NCI-H2081 treated with DMSO at 0.1 percent for 48 hours (cell line): ENCODE results near the gene DCAF12.
"Not testable (repeated sequence)": the region's sequence is repeated elsewhere in the genome, so short reads cannot be mapped to it uniquely, and the experiment has no call there.

Experiments
- DNase-seq: peaks from one replicate; lab custom pipeline; 2025; lab: John Stamatoyannopoulos, UW

Gene DCAF12

DNA sequence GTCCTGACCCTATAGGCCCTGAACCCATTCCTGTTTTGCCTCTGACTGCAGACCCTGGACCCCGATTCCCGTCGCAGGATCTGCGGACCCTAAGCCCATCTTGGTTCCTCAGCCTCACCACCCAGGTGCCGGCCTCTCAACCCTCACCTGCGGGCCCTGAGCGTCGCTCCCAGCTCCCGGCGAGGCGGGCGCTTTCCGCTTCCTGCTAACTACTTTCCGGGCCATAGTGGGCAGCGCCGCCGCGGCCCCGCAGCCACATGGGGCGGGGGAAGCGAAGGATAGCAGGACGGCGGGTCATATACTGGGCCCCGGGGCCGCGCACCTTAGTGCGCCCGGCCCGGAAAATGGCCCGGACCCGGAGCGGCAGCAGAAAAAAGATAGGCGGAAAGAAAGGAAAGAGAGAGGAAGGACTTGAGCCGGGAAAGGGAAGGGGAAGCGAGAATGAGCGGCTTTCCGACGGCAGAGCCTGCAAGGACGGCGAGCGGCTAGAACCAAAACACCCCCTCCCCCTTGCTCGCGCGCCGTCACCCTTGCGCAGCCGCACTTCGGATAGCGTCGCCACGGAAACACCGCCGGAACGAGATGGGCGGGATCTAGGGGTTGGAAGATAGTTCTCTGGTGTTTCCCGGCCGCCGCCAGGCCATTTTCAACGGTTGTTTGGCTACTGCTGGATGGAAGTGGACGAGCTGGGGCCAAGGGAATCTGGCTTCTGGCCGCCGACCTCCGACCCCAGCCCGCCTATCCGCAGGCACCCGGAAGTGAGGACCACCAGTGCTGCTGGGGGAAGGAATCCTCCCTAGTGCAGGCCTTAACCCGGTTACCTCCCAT, at the start of gene DCAF12:
Gene DCAF12, minus strand, starts transcription at position 492 of the 828 bp plus-strand sequence. Its CDS starts 267 bp downstream, at position 225.
- peak; percentile 62 for DNase-seq

DNA sequence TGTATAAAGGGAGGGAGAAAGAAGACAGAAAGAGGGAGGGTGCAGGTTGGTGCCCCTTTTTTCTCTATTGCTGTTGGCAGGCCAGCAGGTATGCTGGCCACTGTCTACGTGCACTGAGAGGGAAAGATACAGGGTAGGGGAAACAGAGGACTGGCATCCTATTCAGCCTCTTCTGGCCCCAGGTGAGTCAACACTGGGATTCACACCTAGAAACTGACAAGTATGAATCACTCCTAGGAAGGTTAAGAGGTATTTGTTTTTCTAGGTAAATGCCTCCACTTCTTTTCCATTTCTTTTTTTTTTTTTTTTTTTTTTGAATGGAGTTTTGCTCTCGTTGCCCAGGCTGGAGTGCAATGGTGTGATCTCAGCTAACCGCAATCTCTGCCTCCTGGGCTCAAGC, 49.6 kb upstream of the DCAF12 start:
- no peak for DNase-seq

DNA sequence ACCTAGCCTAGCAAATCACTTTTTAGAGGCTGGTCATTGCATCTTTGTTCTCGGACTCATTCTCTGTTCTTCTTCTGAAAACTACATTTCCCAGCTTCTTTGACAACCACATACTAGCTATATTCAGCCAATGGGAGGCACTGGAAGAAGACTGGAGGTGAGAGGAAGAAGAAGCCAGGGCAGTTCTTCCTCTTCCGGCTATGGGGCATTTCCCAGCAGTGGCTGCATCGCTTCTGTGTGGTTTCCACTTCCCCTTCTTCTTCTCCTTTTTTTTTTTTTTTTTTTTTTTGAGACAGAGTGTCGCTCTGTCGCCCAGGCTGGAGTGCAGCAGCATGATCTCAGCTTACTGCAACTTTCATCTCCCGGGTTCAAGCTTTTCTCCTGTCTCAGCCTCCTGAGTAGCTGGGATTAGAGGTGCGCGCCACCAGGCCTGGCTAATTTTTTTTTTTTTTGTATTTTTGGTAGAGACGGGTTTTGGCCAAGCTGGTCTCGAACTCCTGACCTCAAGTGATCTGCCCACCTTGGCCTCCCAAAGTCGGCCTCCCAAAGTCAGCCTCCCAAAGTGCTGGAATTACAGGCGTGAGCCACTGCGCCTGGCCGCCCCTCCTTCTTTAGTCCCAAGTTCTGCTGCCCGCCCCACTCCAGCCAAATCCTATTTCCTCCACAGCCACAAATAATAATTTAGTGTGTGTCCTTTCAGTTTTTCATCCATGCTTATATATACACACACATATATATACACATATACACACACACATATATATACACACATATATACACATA, 45.4 kb upstream of the DCAF12 start:
- no peak for DNase-seq

DNA sequence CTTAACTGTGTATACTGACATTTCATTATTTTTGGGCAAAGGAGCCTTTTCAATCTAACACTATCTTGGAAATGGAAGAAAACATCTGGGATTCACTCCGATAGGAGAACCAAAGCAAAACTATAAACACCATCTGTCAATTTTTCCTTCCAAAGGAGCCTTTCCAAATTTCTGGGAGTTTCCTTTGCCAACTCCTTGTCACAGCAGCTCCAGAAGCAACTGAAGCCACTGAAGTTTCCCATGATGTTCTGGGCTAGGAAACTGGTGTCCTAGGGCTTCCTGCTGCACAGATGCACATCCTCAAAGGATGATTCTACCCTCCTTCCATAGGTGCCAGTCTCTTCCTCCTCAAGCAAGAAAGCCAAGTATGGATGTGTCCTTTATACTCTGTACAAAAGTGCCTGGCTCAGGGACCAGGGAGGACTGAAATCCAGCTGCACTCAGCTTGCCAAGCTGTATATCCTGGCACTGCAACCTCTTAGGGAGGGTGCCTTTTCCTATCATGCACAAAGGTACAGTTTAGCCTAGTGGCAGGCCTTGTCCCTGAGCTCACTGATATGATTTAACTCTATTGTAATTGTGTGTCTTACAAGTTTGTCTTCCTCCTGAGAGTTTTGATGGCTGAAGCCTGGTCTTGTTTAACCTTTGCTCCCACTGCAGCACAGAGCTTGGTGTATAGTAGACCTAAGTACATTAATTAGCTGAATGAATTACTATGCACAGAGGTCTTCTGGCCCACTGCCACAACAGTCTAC, 43.9 kb upstream of the DCAF12 start:
- no peak for DNase-seq

- DNase-seq: no peak
Observed at GRCh38 chr9:34169125-34169524, 42.6 kb upstream of the DCAF12 start.

DNA sequence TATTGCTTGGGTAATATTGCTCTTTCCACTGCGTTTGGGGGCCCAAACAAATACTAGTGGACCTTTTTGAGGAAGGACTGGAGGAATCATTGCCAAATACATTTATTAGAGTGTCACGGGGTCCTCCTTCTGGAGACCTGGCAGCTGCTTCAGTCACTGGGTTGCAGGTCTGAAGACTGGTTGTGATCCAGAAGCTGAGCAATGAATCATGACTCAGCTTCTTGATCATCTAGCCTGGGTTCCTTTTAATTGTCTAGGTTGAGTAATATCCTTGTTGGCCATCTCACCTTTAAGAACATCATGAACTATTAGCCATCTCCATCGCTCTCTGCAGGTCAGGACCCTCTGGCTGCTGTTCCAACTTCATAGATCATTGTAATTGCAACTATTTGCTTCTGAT, 36.9 kb upstream of the DCAF12 start:
- no peak for DNase-seq

DNA sequence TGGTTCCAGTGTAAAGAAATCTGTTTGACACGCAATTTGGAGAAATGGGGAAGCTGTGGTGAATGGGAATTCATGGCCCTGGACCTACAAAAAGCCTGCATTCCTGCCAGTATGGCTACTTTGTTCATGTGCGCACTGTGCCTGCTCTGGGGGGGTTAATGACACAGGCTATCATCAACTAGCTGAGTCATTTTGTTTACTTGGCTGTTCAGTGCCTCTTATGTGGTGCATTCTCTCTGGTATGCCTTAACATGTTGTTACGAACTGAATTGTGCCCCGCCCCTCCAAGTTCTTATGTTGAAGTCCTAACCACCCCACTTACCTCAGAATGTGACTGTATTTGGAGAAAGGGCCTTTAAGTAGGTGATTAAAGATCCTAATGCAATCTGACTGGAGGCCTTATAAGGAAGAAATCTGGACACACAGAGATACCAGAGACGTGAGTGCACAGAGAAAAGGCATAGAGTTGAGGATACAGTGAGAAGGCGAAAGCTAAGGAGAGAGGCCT, 31.9 kb upstream of the DCAF12 start:
- no peak for DNase-seq

DNA sequence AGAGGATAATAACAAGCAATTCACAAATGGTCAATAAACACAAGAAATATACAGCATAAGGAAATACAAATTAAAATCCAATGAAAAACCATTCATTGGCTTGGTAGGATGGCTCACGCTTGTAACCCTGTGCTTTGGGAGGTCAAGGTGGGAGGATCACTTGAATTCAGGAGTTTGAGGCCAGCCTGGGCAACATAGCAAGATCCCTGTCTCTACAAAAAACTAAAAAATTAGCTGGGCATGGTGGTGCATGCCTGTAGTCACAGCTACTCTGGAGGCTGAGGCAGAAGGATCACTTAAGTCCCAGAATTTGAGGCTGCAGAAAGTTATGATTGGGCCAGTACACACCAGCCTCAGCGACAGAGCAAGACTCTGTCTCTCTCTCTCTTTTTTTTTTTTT, 31.4 kb upstream of the DCAF12 start:
- DNase-seq: no peak

DNA sequence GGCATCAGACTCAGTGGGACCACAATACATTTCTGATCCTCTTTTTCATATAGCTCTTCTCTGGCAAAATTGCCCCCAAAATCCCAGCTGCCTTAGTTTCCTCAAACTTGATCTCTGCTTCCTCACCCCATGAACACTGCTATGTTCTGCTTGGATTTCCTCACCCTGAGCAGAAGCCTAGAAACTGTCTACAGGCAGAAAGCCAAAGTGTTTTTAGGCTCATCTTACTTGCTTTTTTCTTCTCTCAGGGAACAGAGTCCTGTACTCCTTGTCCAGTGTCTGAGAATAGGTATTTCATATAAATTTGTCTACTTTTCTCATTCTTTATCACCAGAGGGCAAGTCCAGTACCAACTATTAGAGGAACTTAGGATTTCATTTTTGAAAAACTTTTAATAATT, 30.8 kb upstream of the DCAF12 start:
- DNase-seq: no peak

- DNase-seq: no peak
Observed at GRCh38 chr9:34154057-34154456, 27.6 kb upstream of the DCAF12 start.

DNA sequence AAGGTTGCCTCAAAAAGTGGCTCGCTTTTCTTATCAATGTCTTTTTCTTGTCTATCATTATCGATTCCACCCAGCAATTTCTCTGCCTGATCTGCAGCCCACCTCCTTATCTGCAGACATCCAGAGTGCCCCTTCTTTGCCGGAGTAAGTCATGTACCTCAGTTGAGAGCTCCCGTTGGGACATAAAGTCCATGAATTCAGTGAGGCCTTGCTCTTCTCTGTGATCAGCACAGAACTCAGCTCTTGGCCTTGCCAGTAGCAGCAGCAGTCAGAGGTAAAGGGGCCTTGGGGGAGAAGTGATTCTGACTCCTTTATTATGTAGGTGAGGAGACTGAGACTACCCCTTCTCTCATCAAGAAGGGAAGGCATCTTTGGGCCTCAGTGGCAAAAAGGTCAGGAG, 24.9 kb upstream of the DCAF12 start:
- no peak for DNase-seq

DNA sequence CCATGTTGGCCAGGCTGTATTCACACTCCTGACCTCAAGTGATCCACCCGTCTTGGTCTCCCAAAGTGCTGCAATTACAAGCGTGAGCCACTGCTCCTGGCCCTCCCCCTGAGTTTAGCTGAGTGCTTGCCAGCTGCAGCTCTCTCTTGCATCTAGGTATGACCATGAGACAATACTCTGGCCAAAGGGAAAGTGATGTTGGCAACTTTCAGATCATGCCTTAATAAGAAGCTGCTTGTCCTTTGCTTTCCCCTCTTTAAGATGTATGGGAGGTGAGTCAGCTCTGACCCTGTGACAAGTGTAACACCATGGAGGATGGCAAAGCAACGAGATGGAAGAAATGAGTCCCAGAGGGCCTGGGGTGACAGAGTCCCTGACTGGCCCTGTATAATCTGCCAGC, 18.7 kb upstream of the DCAF12 start:
- DNase-seq: no peak

GRCh38 chr9:34143116-34143515, 16.6 kb upstream of the DCAF12 start:
- DNase-seq: no peak

DNA sequence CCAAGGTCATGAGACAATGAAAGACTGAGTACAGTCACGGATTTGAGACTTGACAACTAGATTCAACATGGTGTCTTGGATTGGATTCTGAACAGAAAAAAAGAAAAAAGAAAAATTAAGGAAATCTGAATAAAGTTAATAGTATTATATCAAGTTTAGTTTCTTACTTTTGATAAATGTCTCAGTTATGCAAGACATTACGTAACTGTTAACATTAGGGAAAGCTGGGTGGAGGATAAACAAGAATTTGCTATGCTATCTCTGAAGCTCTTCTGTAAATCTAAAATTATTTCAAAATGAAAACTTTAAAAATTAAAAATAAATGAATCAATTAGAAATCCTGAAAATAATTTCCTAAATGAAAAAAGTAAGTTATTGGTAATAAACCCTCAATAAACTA, 14.4 kb upstream of the DCAF12 start:
- DNase-seq: no peak

GRCh38 chr9:34139477-34140146, 13.1 kb upstream of the DCAF12 start:
- no peak for DNase-seq

DNA sequence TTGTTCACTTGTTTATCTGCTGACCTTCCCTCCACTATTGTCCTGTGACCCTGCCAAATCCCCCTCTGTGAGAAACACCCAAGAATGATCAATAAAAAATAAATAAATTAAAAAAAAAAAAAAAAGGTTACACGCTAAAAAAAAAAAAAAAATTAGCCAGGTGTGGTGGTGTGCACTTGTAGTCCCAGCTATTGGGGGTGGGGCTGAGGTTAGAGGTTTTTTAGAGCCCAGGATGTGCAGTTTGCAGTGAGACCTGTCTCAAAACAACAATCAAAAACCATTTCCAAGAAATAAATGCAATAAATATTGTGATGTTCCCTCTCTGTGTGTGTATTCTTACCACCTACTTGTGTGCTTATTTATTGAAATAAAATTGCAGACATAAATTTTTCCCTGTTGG, 12.1 kb upstream of the DCAF12 start:
- DNase-seq: not testable (repeated sequence)

- no peak for DNase-seq
Observed at GRCh38 chr9:34134521-34134920, 8.0 kb upstream of the DCAF12 start.

- no peak for DNase-seq
Observed at GRCh38 chr9:34133436-34133949, 7.0 kb upstream of the DCAF12 start.

DNA sequence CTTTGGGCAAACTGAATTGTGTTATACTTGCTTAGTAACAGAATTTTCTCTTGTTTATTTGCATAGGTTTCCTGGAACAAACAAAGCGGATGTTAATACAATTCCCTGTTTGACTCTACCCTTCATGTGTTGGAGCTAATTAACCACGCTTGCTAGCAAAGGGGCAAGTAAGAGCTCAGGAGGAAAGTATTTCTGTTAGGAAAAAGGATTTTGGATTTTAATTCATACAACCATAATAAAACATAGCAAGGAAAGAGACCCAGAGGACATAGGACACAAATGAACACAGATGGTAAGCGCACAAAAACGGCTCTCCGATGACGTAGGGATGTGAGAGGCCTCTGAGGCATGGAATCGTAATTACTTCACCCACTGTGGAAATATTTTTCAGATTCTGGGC, 5.1 kb upstream of the DCAF12 start:
- no peak for DNase-seq

GRCh38 chr9:34127035-34127948, 794 bp upstream of the DCAF12 start:
- no peak for DNase-seq
